ENCODE results near the gene GRID1.

- TF ChIP-seq CTCF (IDR thresholded peaks at IDR 0.05 in 8 of 11, conservative IDR thresholded peaks at IDR 0.05 in 3 of 11) (no peak), POLR2A (IDR thresholded peaks at IDR 0.05) (no peak), POLR2AphosphoS5 (IDR thresholded peaks at IDR 0.05) (no peak)
Measured at GRCh38 chr10:86248062-86248461, 118.5 kb downstream of the GRID1 start.
